GM23338 (cell line): ENCODE measurements around the gene TEKT5. TPM values are rescaled to one million over a fixed set of nuclear protein-coding genes. Genes with fewer than 3 reads are reported as not detected.

Experiments
- ATAC-seq: fragments of 200-7000 bp; cut with Tn5 transposase; 3 replicates; pipeline ENCODE4 v1.9.1; 2020
- DNase-seq: peaks from one replicate; pipeline ENCODE4 v3.0.0-alpha.2; 2015; ENCODE audit warnings: low spot score
- H2AFZ ChIP-seq: fragments of 200-600 bp; sonication (generic); 2 replicates; pipeline ENCODE4 v1.8.0; 2016; ENCODE audit warnings: antibody characterized with exemption, mild to moderate bottlenecking, moderate library complexity
- H3F3A ChIP-seq: fragments of 200-600 bp; sonication (generic); replicated peaks from 2 replicates; pipeline ENCODE4 v1.8.0; 2017; ENCODE audit warnings: antibody characterized with exemption, mixed run types, low read depth
- H3K27ac ChIP-seq: fragments of 200-600 bp; sonication (generic); 2 replicates; pipeline ENCODE4 v1.6.1; 2016; ENCODE audit warnings: low read depth
- H3K27me3 ChIP-seq: fragments of 200-600 bp; sonication (generic); 2 replicates; pipeline ENCODE4 v1.8.0; 2016; ENCODE audit warnings: mild to moderate bottlenecking, mixed run types, moderate library complexity; ENCODE audit not compliant: insufficient read depth
- H3K36me3 ChIP-seq: fragments of 200-600 bp; sonication (generic); 2 replicates; pipeline ENCODE4 v1.8.0; 2016; ENCODE audit warnings: mild to moderate bottlenecking; ENCODE audit not compliant: insufficient read depth
- H3K4me1 ChIP-seq: fragments of 200-600 bp; sonication (generic); 2 replicates; pipeline ENCODE4 v1.8.0; 2016; ENCODE audit warnings: mild to moderate bottlenecking, moderate library complexity; ENCODE audit not compliant: insufficient read depth
- H3K4me2 ChIP-seq: fragments of 200-600 bp; sonication (generic); 2 replicates; pipeline ENCODE4 v1.7.1; 2017; ENCODE audit warnings: mixed run types
- H3K4me3 ChIP-seq: fragments of 200-600 bp; sonication (generic); 2 replicates; pipeline ENCODE4 v1.6.1; 2016; ENCODE audit warnings: mixed run types
- H3K79me2 ChIP-seq: fragments of 200-600 bp; sonication (generic); replicated peaks from 2 replicates; pipeline ENCODE4 v1.8.0; 2017; ENCODE audit warnings: mild to moderate bottlenecking; ENCODE audit not compliant: insufficient read depth
- H3K9me2 ChIP-seq: fragments of 200-600 bp; sonication (generic); 2 replicates; pipeline ENCODE4 v1.8.0; 2017; ENCODE audit not compliant: insufficient read depth
- H4K20me1 ChIP-seq: fragments of 200-600 bp; sonication (generic); replicated peaks from 2 replicates; pipeline ENCODE4 v1.8.0; 2017; ENCODE audit warnings: mild to moderate bottlenecking; ENCODE audit not compliant: insufficient read depth
- H3K27ac Mint-ChIP-seq: 2 replicates; pipeline ENCODE4 v1.8.0; 2020; ENCODE audit warnings: inconsistent platforms, mild to moderate bottlenecking, moderate library complexity, mixed read lengths
- H3K27me3 Mint-ChIP-seq: 3 replicates; pipeline ENCODE4 v1.8.0; 2022; ENCODE audit warnings: low read depth, mild to moderate bottlenecking, moderate library complexity, mixed read lengths, inconsistent platforms; ENCODE audit not compliant: insufficient read depth, poor library complexity
- H3K36me3 Mint-ChIP-seq: 3 replicates; pipeline ENCODE4 v1.8.0; 2021; ENCODE audit warnings: low read depth, mild to moderate bottlenecking, inconsistent platforms, moderate library complexity, mixed read lengths
- H3K4me1 Mint-ChIP-seq: 3 replicates; pipeline ENCODE4 v1.8.0; 2020; ENCODE audit warnings: mild to moderate bottlenecking, inconsistent platforms, mixed read lengths
- H3K4me3 Mint-ChIP-seq: 3 replicates; pipeline ENCODE4 v1.8.0; 2021; ENCODE audit warnings: moderate library complexity, mild to moderate bottlenecking, inconsistent platforms, mixed read lengths
- H3K9me3 Mint-ChIP-seq: 3 replicates; pipeline ENCODE4 v1.8.0; 2020; ENCODE audit warnings: moderate library complexity, mild to moderate bottlenecking, inconsistent platforms, mixed read lengths
- CTCF ChIP-seq, 2 experiments: fragments of 200-600 bp in 1 of 2; sonication (generic) in 1 of 2; conservative IDR thresholded peaks; 2 replicates each; pipeline versions ENCODE4 v1.5.1 to v1.6.1; 2016 to 2017; ENCODE audit warnings: antibody characterized with exemption in 2 of 2, low read depth in 2 of 2, mild to moderate bottlenecking in 2 of 2, moderate library complexity in 1 of 2
- ETS1 ChIP-seq: IDR thresholded peaks from 2 replicates; pipeline ENCODE4 v1.6.1; 2016; ENCODE audit warnings: antibody characterized with exemption
- EZH2phosphoT487 ChIP-seq: fragments of 200-600 bp; sonication (generic); IDR thresholded peaks from one replicate; pipeline ENCODE4 v1.8.1; 2018; ENCODE audit warnings: antibody characterized with exemption; ENCODE audit not compliant: unreplicated experiment
- POLR2AphosphoS5 ChIP-seq: IDR thresholded peaks from 2 replicates; pipeline ENCODE4 v1.6.1; 2016; ENCODE audit warnings: antibody characterized with exemption, low read depth
- REST ChIP-seq: IDR thresholded peaks from one replicate; pipeline ENCODE4 v1.6.1; 2018; ENCODE audit warnings: antibody characterized with exemption; ENCODE audit not compliant: unreplicated experiment
- ZNF114 ChIP-seq: fragments of 250-450 bp; sonication (Bioruptor Pico); IDR thresholded peaks from 2 replicates; pipeline ENCODE4 v1.5.0; 2020; ENCODE audit warnings: mild to moderate bottlenecking, moderate library complexity
- ZNF462 ChIP-seq: fragments of 250-450 bp; sonication (Bioruptor Pico); IDR thresholded peaks from 2 replicates; pipeline ENCODE4 v1.5.0; 2020; ENCODE audit warnings: mild to moderate bottlenecking, moderate library complexity
- polyA plus RNA-seq: library from polyadenylated mRNA; unstranded; fragments of >200 nt; fragmentation: Nextera tagmentation; extraction: Ambion mirVana; gene quantifications from 2 replicates; pipeline ENCODE4 v1.2.1, GENCODE V29; 2016
- total RNA-seq: library from RNA; depleted of rRNA; stranded (reverse); fragments of >200 nt; shearing (Covaris generic); gene quantifications from 2 replicates; pipeline ENCODE4 v1.2.3, GENCODE V29; 2014

Gene TEKT5
- total and polyA plus RNA-seq, 2 experiments from 2014 or later: 0.52 TPM; not detected in 1

- no peaks in the 10 kb centered on the region; the same call in 2 of the 3 replicates for H3K36me3 Mint-ChIP-seq
- no peak overlapping the region for H3K27ac Mint-ChIP-seq
- H4K20me1 ChIP-seq: no peaks in the 10 kb centered on the region
- H3F3A ChIP-seq: no peaks in the 10 kb centered on the region
- no peaks in the 10 kb centered on the region; the same call in 1 of the 2 replicates for H3K9me2 ChIP-seq
- H3K27ac ChIP-seq: no peak overlapping the region
- no peak for DNase-seq
- no peak for ATAC-seq
- no peak overlapping the region for H3K4me2 ChIP-seq
- H3K4me1 ChIP-seq: no peaks in the 10 kb centered on the region
- H3K27me3 ChIP-seq: no peaks in the 10 kb centered on the region
- no peak overlapping the region for H3K4me3 ChIP-seq
- H3K4me3 Mint-ChIP-seq: no peak overlapping the region
- peaks cover 11% of the 10 kb centered on the region for H3K27me3 Mint-ChIP-seq
- 0 out of 2 replicates have a peak overlapping the region, but pooled peaks have one; percentile 16 for H2AFZ ChIP-seq
- H3K79me2 ChIP-seq: no peaks in the 10 kb centered on the region
- no peaks in the 10 kb centered on the region for H3K36me3 ChIP-seq
- H3K9me3 Mint-ChIP-seq: peaks cover 11% of the 10 kb centered on the region; the same call in 2 of the 3 replicates
- H3K4me1 Mint-ChIP-seq: no peaks in the 10 kb centered on the region; the same call in 1 of the 3 replicates
- TF ChIP-seq ZNF462 (CRISPR knock-in tag) (no peak), POLR2AphosphoS5 (no peak), REST (no peak), CTCF (conservative IDR thresholded peaks at IDR 0.05; ENCODE audit: low read depth in 2 of 2) (no peak), EZH2phosphoT487 (no peak), ETS1 (no peak), ZNF114 (CRISPR knock-in tag) (no peak)
Observed at GRCh38 chr16:10688291-10688690, 6.4 kb downstream of the TEKT5 start.
